AG09319 (cell line): ENCODE measurements around the gene TTC7B.

Experiments
- DNase-seq: peaks from one replicate; pipeline ENCODE4 v3.0.0-alpha.2; 2010; ENCODE audit warnings: low read depth; ENCODE audit errors: extremely low read depth
- TF ChIP-seq, protein P1 (sequence below): IDR thresholded peaks from 2 replicates; pipeline ENCODE4 v1.5.1; 2011; ENCODE audit warnings: low read depth, mild to moderate bottlenecking, inconsistent platforms, low read length, moderate library complexity

Gene TTC7B

DNA sequence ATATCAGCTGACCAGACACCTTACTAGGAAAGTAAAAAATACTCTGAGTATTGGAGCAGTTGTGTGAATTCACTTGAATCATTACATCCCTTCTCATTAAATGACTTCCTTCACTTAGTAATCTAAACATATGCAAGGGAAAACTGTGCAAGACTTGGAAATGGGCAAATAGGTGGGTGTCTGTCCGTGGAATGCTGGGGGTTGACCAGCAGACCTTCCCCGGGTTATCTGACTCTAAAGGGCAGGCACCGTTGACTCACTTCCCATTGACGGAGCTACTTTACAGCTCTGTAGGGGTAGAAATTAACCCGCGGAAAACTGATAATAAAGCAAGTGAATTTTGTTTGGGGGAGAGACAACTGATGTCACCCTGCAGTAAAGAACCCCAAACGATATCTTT is 199.3 kb downstream of the TTC7B start:
- no peak for DNase-seq
- TF ChIP-seq, protein P1, sequence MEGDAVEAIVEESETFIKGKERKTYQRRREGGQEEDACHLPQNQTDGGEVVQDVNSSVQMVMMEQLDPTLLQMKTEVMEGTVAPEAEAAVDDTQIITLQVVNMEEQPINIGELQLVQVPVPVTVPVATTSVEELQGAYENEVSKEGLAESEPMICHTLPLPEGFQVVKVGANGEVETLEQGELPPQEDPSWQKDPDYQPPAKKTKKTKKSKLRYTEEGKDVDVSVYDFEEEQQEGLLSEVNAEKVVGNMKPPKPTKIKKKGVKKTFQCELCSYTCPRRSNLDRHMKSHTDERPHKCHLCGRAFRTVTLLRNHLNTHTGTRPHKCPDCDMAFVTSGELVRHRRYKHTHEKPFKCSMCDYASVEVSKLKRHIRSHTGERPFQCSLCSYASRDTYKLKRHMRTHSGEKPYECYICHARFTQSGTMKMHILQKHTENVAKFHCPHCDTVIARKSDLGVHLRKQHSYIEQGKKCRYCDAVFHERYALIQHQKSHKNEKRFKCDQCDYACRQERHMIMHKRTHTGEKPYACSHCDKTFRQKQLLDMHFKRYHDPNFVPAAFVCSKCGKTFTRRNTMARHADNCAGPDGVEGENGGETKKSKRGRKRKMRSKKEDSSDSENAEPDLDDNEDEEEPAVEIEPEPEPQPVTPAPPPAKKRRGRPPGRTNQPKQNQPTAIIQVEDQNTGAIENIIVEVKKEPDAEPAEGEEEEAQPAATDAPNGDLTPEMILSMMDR, result no peak

DNA sequence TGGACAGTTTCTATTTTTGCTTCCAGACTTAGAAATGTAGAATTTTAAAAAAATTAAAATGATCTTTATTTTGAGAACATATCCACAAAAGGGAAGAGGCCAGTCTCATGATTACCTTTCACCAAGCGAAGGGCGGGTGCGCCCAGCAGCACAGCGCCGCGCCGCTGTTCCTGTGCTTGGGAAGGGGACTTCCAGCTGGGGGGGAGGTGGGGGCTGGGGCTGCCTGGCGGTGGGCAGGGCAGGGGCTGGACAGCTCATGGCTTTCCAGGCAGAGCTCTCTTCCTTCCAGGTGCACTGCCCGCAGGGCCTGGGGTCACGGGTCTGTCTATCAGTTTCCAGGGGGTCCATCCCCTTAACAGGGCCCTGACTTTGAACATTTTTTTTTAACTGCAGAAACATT is 199.9 kb downstream of the TTC7B start:
- no peak for DNase-seq
- TF ChIP-seq, protein P1, result no peak

DNA sequence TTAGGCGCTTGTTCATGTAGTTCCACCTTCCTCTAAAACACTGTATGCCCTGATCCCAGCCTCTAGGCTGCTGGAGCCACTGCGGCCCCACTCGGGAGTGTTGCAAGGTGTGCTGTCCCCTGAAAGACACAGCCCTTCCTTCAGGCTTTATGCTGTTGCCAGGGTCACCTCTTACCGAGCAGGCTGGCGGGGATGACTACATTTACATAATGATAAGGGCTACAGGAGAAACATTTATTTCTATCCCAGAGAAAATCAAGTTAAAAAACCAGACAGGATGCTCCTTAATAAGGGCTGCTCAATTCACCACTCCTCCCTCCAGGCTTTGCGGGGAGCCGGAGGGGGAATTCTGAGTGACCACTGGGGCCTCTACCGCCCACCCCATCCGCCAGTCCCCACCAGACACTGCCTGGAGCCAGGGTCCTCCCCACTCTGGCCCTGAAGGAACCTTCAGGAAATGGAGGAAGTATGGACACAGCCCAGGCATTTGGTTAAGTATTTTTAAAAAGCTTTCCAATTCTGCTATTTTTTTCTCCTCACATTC is 200.6 kb downstream of the TTC7B start:
- no peak for DNase-seq
- TF ChIP-seq, protein P1, result no peak

DNA sequence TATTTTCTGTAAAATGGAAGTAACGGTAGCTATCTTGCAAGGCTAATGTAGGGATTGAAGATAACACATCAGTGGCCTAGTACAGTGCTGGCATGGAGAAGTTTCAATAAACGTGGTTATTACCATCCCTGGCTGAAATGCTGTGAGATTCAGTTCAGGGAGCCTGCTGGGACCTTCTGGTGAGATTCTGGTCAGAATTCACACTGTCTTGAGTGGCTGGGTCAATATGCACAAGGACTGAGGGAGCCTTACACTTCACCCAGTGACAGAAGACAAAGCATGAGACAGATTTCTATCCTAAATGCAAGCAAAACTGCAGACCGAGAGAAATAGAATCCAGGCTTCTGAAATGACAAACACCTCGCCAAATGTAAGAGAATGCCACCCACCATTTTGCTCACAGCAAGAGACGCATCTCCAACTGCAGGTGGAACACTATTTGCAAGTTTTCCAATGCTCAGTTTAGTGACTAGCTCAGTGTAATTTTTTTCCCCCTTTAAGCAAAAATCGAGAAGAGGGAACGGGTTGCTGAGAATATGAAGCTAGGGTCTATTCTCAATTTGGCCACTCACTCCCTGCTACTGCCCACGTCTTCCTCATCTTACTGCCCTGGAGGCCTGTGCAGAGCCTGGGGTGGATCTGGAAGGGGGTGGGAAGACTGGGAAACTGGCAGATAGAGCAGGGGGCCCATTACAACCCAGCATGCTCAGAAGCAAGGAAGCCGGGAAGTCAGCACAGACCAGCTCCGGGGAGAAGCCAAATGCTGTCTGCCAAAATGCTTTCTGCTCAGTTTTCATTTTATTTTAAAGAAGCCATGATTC is 201.3 kb downstream of the TTC7B start:
- no peak for DNase-seq
- TF ChIP-seq, protein P1, result no peak

DNA sequence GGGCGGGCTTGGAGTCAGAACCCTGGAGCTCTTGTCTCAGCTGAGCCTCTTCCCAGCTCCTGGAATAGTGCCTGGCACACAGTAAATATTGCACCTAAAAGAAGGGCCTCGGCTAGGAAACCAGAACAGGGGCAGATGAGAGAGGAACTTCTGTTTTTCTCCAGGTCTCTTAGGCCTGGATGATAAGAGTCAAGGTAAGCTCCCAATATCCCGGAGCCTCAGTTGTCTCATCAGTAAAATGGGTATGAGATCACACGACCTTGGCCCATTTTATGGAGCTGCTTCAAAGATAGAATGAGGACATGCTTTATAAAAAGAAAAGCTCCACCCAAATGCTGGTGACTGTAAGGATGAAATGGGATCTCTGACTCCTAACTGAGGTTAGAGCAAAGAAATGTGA is 202.2 kb downstream of the TTC7B start:
- no peak for DNase-seq
- TF ChIP-seq, protein P1, result no peak

DNA sequence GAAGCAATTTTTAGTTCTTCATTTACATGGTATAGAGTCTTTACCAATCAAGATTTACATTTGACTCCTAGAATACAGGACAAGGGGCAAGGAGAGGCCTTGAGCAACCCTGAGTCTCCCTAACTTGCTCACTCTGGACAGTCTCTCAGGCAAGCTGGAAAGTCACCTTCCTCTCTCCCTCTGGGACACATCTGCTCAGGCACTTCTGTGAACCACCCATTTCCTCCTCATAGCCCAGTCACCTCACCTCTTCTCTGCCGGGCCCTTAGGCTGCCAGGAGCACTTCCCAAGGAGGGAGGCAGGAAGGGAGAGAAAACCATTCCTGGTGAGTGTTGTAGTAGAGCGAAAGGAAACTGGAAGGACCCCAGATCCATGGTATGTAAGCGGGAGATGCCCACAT is 202.8 kb downstream of the TTC7B start:
- TF ChIP-seq, protein P1, result no peak
- no peak for DNase-seq

DNA sequence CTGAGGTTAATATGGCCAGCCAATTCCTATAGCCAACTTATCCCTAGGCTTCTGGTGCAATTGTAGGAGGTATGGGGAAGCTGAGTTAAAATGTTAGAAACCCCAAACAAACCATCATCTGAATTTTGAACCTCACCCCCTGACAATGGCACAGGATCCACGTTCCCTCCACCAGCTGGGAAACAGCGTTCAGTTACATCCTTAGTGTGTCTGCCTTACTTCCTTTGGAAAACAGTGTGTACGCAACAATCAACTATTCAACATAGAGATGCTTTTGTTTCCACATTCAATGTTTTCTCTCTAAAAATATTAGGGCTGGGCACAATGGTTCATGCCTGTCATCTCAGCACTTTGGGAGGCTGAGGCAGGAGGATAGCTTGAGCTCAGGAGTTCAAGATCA is 203.4 kb downstream of the TTC7B start:
- TF ChIP-seq, protein P1, result no peak
- DNase-seq, result no peak
